Measurements from ENCODE around the gene RIPK1. TPM values are rescaled to one million over a fixed set of nuclear protein-coding genes. Genes with fewer than 3 reads are reported as not detected.

RIPK1 gene
- total RNA-seq, 4 donors from 2014 or later: 8.6 to 12.0 (median 10.3) TPM

DNA sequence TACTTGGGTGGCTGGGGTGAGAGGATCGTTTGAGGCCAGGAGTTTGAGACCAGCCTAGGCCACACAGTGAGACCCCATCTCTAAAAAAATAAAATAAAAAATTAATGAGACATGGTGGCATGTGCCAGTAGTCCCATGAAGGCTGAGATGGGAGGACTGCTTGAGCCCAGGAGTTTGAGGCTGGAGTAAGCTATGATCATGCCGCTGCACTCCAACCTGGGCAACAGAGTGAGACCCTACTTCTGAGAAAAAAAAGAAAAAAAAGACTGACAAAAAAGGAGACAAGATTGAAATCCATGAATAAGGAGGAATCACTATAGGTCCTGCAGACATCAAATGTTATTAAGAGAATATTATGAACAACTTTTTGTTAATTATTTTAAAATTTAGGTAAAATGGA, 26.5 kb downstream of the RIPK1 start:
- Histone ChIP-seq H3K4me1 (no peaks in the 10 kb centered on the region), H3K36me3 (peaks cover 0 to 59% of the 10 kb centered on the region in 2 donors), H3K4me3 (no peak overlapping the region), H3K9me3 (no peaks in the 10 kb centered on the region), H3K27ac (no peak overlapping the region), H3K27me3 (no peaks in the 10 kb centered on the region)
- ATAC-seq (no peak), DNase-seq (no peak)
- TF ChIP-seq, protein P1, sequence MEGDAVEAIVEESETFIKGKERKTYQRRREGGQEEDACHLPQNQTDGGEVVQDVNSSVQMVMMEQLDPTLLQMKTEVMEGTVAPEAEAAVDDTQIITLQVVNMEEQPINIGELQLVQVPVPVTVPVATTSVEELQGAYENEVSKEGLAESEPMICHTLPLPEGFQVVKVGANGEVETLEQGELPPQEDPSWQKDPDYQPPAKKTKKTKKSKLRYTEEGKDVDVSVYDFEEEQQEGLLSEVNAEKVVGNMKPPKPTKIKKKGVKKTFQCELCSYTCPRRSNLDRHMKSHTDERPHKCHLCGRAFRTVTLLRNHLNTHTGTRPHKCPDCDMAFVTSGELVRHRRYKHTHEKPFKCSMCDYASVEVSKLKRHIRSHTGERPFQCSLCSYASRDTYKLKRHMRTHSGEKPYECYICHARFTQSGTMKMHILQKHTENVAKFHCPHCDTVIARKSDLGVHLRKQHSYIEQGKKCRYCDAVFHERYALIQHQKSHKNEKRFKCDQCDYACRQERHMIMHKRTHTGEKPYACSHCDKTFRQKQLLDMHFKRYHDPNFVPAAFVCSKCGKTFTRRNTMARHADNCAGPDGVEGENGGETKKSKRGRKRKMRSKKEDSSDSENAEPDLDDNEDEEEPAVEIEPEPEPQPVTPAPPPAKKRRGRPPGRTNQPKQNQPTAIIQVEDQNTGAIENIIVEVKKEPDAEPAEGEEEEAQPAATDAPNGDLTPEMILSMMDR (IDR thresholded peaks at IDR 0.05 in 4 of 5, conservative IDR thresholded peaks at IDR 0.05 in 1 of 5): no peak
- TF ChIP-seq POLR2A (IDR thresholded peaks at IDR 0.05): no peak
- in situ Hi-C loops (cut with MboI; ENCODE audit: low sequenced_read_pairs in 4 of 4): no loop called here
- intact Hi-C loops (cut with DNase I; ENCODE audit: low total_unique reads): no loop called here

DNA sequence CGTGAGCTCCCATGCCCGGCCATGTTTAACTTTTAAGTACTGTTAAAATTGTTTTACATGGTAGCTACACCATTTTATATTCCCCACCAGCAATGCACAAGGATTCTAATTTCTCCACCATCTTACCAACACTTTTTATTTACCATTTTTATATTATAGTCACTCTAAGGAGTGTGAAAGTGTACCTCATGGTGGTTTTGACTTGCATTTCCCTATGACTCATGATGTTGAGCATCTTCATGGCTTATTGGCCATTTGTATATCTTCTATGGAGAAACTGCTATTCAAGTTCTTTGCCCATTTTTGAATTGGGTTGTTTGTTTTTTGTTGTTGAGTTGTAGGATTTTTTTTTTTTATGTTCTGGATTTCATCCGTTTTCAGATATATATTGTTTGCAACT, 34.6 kb downstream of the RIPK1 start:
- Histone ChIP-seq H3K36me3 (peaks cover 7 to 64% of the 10 kb centered on the region in 2 donors), H3K4me3 (no peak overlapping the region), H3K4me1 (no peaks in the 10 kb centered on the region), H3K9me3 (no peaks in the 10 kb centered on the region), H3K27me3 (no peaks in the 10 kb centered on the region), H3K27ac (no peak overlapping the region)
- ATAC-seq: no peak
- no peak for DNase-seq
- in situ Hi-C loops (cut with MboI; ENCODE audit: low sequenced_read_pairs in 4 of 4) (loop anchor here in 1 of 4 donors (25.0 kb wide), 2 partner anchors 634 to 909 kb away; a partner anchor contains a TSS), intact Hi-C loops (cut with DNase I; ENCODE audit: low total_unique reads) (no loop called here)
- TF ChIP-seq POLR2A (IDR thresholded peaks at IDR 0.05): no peak
- TF ChIP-seq, protein P1 (IDR thresholded peaks at IDR 0.05 in 4 of 5, conservative IDR thresholded peaks at IDR 0.05 in 1 of 5): no peak

DNA sequence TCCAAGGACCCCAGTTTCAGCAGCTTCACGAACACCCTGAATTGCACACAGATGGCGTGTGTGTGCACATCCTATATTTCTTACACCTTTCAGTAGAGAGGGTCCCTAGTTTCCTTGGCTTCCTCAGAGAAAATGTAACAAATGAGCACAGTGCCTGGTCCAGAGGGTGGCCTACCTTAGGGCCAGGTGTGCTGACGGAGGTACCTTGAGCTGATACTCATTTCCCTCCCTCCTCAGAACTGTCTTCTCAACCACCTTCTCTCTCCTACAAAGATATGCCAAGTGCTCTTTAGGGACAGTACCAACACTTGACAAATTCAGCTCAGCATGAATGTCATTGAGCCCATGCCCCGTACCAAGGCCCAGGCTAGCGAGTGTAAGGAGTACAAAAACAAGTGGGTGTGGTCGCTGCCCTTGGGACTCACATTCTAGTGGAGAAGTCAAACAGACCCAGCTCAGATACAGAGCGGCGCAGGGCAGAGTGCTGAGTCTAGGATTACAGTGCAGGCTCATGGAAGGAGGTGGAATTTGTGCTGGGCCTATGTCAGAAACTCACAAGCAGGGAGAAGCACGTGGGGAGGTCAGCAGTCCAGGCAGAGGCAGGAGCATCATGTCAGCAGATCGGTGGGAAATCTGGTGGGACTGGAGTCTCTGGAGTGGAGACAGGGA, 40.6 kb downstream of the RIPK1 start:
- Histone ChIP-seq H3K9me3 (no peaks in the 10 kb centered on the region), H3K4me3 (no peak overlapping the region), H3K27me3 (no peaks in the 10 kb centered on the region), H3K27ac (no peak overlapping the region), H3K4me1 (no peaks in the 10 kb centered on the region), H3K36me3 (peaks cover 7 to 78% of the 10 kb centered on the region in 2 donors)
- ATAC-seq: no peak
- intact Hi-C loops (cut with DNase I; ENCODE audit: low total_unique reads): no loop called here
- TF ChIP-seq, protein P1 (IDR thresholded peaks at IDR 0.05 in 4 of 5, conservative IDR thresholded peaks at IDR 0.05 in 1 of 5): no peak
- no peak for TF ChIP-seq POLR2A (IDR thresholded peaks at IDR 0.05)
- no peak for DNase-seq
- in situ Hi-C loops (cut with MboI; ENCODE audit: low sequenced_read_pairs in 4 of 4): loop anchor here in 1 of 4 donors (25.0 kb wide), 2 partner anchors 628 to 903 kb away; a partner anchor contains a TSS

DNA sequence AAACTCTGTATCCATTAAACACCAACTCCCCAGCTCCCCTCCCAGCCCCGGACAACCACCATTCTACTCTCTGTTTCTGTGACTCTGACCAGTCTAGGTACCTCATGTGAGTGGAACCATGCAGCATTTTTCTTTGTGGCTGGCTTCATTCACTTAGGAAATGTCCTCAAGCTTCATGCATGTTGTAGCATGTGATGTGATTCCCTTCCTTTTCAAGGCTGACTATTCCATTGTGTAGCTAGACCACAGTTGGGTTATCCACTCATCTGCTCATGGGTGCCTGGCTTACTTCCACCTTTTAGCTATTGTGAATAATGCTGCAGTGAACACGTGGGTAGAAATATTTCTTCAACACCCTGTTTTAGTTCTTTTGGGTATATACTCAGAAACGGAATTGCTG, 41.5 kb downstream of the RIPK1 start:
- H3K36me3 ChIP-seq: peaks cover 7 to 76% of the 10 kb centered on the region in 2 donors
- intact Hi-C loops (cut with DNase I; ENCODE audit: low total_unique reads) (no loop called here), in situ Hi-C loops (cut with MboI; ENCODE audit: low sequenced_read_pairs in 4 of 4) (loop anchor here in 1 of 4 donors (25.0 kb wide), 2 partner anchors 628 to 903 kb away; a partner anchor contains a TSS)
- no peaks in the 10 kb centered on the region for H3K9me3 ChIP-seq
- H3K27ac ChIP-seq: no peak overlapping the region
- no peaks in the 10 kb centered on the region for H3K4me1 ChIP-seq
- DNase-seq (no peak), ATAC-seq (no peak)
- H3K4me3 ChIP-seq: no peak overlapping the region
- no peaks in the 10 kb centered on the region for H3K27me3 ChIP-seq
- TF ChIP-seq POLR2A (IDR thresholded peaks at IDR 0.05): no peak
- TF ChIP-seq, protein P1 (IDR thresholded peaks at IDR 0.05 in 4 of 5, conservative IDR thresholded peaks at IDR 0.05 in 1 of 5): no peak

Data from gastrocnemius medialis (tissue), 4 donors.